ENCODE results near the gene CMSS1.

Gene CMSS1

GRCh38 chr3:99928771-99929744 lies 111.4 kb downstream of the CMSS1 start:
- no peak overlapping the region for H3K4me3 ChIP-seq (ENCODE audit: low read depth, low read length)

DNA sequence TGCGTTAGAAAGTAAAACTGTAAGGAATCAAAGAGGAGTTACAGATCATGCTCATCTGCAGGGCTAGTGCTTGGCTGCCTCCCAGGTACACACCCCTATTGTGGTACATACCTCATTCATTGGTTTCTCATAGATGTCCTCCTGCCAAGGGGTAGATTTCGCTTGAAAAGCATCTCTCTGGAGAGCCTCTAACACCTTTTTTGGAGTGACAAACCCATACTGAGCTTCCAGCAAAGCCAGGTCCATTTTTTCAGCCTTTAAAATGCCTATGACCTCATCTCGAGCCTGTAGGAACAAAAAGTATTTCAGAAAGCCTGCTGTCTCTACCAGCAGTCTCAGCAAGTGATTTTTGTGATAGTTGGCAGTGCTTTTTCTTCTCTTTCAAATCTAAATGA lies 112.1 kb downstream of the CMSS1 start:
- H3K4me3 ChIP-seq (ENCODE audit: low read depth, low read length) = no peak overlapping the region

GRCh38 chr3:99931059-99931458 lies 113.4 kb downstream of the CMSS1 start:
- no peak overlapping the region for H3K4me3 ChIP-seq (ENCODE audit: low read depth, low read length)

GRCh38 chr3:99933971-99934750 lies 116.5 kb downstream of the CMSS1 start:
- no peak overlapping the region for H3K4me3 ChIP-seq (ENCODE audit: low read depth, low read length)

GRCh38 chr3:99934975-99935797 lies 117.5 kb downstream of the CMSS1 start:
- no peak overlapping the region for H3K4me3 ChIP-seq (ENCODE audit: low read depth, low read length)

GRCh38 chr3:99938270-99938911 lies 120.7 kb downstream of the CMSS1 start:
- no peak overlapping the region for H3K4me3 ChIP-seq (ENCODE audit: low read depth, low read length)

DNA sequence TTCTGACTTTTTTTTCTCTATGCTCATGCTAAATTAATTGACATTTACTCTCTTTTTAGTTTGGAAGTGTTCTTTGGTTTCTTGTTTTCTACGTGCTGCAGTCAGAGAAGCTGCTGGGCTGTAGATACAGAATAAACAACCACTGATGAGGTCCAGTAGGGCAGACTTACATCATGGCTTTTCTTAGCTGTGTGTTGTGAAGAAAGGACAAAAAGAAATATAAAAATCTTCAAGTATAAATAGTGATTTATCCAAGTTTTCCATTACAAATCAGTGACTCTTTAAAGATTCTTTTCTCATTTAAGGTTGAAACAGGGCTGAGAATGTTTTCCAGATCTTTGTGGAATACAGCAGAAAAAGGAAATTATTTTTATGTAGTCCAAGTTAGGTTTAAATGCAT lies 122.2 kb downstream of the CMSS1 start:
- H3K4me3 ChIP-seq (ENCODE audit: low read depth, low read length) = no peak overlapping the region

GRCh38 chr3:99940350-99940749 lies 122.7 kb downstream of the CMSS1 start:
- no peak overlapping the region for H3K4me3 ChIP-seq (ENCODE audit: low read depth, low read length)

GRCh38 chr3:99941211-99941610 lies 123.5 kb downstream of the CMSS1 start:
- no peak overlapping the region for H3K4me3 ChIP-seq (ENCODE audit: low read depth, low read length)

DNA sequence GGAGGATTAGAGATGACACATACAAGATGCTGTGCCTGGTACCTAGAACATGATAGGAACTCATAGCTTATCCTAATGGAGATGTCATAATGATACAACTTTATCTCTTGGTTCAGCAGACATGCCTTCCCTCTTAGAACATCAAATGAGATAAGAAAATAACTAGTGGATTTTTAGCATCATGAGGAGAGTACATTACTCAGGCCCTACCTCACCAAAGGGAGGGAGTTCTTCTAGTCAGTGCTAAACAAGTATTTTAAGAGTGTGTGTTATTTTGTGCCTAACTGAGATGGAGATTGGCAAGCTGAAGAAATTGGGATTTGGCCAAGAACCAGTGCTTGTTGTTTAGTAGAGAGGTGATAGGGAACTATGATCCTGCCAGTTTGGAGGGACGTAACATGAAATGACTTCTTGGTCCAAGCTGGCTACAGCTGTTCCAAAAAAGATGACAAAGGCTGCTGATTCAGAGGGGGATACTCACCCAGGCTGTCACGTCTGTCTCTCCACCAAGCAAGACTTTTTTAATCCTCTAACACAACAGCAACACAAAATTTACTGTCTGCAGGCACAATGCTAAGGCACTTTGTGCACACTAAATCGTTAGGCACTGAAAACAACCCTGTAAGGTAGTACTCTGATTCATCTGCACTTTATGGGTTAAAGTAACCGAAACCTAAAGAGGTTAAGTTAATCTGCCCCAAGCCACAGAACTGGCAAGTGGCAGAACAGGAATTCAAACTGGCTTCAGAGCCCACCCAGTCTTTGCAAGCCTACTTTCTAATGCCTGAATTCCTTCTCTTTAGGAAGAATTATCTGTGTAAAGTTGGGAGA lies 126.5 kb downstream of the CMSS1 start:
- no peak overlapping the region for H3K4me3 ChIP-seq (ENCODE audit: low read depth, low read length)

DNA sequence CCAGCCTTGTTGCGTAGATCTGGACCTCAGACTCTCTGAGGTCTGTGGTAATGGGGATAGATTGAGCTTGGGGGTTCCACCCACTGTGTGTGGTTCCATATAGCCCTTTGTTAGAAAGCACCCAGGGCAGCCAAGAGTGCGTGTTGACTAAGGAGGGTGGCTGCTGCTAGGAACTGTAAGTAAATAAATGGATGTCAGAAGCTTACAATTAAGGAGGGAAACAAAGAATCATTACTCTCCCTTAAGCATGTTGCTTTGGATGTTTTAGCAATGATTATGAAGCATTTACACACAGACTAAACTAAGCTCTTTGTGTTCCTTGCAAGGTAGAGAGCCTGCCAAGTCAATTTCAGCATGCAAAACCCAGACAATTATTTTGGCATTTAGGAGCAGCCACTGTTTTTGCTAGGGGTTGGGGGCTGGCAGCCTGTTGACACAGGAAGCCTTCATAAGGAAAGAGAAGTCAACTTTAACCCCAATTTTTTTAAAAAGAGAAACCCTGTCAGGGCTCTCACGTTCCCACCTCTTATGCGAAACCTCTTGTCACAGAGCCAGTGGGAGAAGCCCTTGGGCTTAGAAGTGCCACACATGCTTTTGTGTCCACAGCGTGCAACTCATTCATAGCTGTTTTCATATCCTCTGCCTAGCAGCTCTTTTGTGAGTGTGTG lies 127.8 kb downstream of the CMSS1 start:
- H3K4me3 ChIP-seq (ENCODE audit: low read depth, low read length) = no peak overlapping the region

DNA sequence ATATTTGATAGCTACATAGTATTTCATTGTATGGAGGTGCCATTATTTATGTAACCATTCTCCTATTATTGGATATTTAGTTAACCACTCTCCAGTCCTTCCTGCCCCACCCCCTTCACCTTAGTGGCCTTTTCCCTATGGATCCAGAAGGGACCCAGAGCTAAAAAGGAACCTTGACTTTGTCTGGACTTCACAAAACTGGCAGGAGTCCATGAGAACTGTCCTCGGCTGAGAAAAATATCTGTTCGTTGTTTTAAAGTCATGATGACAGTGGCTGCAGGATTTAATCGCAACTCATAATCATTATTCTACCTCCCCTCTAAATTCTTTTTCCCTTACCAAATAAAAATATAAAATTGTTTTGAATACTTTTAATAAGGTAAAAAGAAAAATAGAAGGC lies 129.7 kb downstream of the CMSS1 start:
- H3K4me3 ChIP-seq (ENCODE audit: low read depth, low read length) = no peak overlapping the region

- H3K4me3 ChIP-seq (ENCODE audit: low read depth, low read length) = no peak overlapping the region
Observed at GRCh38 chr3:99948467-99949089, 130.9 kb downstream of the CMSS1 start.

DNA sequence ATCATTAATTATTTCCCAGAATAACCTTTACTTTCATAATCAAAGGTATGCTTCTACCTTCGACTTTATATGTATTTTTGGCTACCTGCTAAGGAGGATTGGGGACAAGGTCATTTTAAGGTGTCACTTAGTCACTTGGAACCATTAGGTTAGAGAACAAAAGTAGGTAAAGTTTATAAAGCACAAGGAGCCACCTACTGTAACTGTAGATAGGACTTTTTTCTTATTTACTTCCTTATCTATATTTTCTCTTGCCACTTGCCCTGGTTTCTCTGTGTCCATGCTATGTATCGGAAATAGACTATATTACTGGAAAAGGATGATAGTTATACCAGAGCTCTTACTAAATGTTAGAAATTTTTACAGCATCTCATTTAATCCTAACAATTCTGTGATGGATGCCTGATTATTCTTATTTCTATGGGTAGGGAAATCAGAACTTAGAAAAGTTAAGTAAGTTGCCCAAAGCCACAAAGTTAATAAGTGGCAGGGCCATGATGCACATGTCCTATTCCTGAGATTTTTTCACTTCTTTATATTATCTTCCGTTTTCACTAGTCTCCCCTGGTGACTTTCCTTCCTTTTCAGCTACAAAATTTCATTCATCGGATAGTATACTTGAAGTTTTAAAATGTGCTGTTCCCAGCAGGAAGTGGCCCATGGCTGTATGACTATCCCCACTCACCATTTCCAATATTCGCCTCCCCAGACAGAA lies 132.5 kb downstream of the CMSS1 start:
- H3K4me3 ChIP-seq (ENCODE audit: low read depth, low read length) = no peak overlapping the region

DNA sequence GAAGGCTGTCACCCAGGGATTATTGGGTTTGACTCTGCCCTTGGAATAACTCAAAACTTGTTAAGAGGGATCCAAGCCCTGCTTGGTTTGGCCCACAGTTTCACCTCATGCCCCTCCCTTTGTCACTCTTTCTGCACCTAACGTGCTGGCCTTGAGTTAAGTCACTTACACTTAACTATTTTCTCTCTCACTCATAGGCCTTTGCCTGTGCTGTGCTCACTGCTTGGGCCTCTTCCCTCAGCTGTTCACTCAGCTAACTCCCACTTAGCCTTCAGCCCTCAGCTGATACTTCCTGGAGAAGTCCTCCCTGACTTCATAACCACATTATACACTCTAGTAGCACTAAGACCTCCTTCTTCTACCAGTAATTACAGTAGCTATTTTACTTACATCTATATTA lies 133.3 kb downstream of the CMSS1 start:
- no peak overlapping the region for H3K4me3 ChIP-seq (ENCODE audit: low read depth, low read length)

- no peak overlapping the region for H3K4me3 ChIP-seq (ENCODE audit: low read depth, low read length)
Observed at GRCh38 chr3:99951701-99952100, 134.0 kb downstream of the CMSS1 start.

DNA sequence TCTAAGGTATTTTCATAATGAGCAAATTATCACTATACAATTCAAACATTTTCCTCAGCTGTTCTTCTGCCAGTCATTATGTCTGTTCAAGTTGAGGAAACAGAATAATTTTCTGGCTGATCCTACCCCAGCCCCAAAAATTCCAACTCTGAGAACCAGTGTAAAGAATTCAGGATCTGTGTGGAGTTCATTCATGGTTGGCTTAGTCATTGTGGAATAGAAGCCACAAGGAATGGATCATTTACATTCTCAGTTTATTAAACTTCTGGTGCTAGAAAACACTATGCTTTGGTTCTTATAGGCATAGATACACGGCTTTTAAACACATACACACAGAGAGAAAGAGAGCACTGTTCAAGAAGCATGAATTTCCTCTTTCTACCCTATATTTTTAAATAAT lies 134.6 kb downstream of the CMSS1 start:
- no peak overlapping the region for H3K4me3 ChIP-seq (ENCODE audit: low read depth, low read length)

DNA sequence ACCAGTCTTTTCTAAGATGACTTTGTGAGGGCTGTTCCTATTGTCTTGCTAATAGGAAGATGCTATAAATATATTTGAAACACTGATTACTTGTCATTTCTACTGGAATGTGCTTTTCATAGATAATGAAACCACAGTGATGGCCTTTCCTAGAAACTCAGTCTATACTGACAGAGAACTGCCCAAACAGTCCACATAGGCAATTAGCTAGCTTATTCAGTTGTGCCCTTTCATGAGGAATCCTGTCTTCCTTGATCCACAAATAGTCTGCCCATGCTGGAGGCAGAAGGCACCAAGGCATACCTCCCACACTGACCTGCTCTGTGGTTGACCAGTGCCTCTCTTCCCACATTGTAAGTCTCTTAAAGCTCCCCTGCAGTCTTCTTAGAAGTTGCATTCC lies 135.9 kb downstream of the CMSS1 start:
- no peak overlapping the region for H3K4me3 ChIP-seq (ENCODE audit: low read depth, low read length)
